Endothelial cell of umbilical vein (primary cell): ENCODE measurements around the gene LRRC32. TPM values are rescaled to one million over a fixed set of nuclear protein-coding genes. Genes with fewer than 3 reads are reported as not detected.

Source experiments
- BruUV-seq: library from RNA; stranded (reverse); fragments of 400-500 nt; replicated peaks from 2 replicates; lab custom pipeline; 2021; lab: Mats Ljungman, UMichigan
- CTCF ChIA-PET: fragments of 300-600, 350-600 bp; sonication (Branson Sonifier 250); formaldehyde crosslinking; loops from one replicate; lab custom pipeline; 2021; ENCODE audit warnings: antibody characterized with exemption, inconsistent platforms; lab: Charles Lee
- POLR2A ChIA-PET: fragments of 300-600, 350-600 bp; sonication (Branson Sonifier 250); formaldehyde crosslinking; loops from one replicate; lab custom pipeline; 2021; ENCODE audit warnings: antibody characterized with exemption, inconsistent platforms; lab: Charles Lee
- DNase-seq: peaks from one replicate; pipeline ENCODE4 v3.0.0-alpha.2; 2011; ENCODE audit warnings: low read depth, low spot score
- FAIRE-seq: peaks from 2 replicates; lab custom pipeline; 2011; peaks lifted over from hg19 to GRCh38; lab: Jason Lieb, UNC
- H2AFZ ChIP-seq: 2 replicates; pipeline ENCODE4 v1.6.0; 2012; ENCODE audit warnings: low read depth, low read length, control low read depth, inconsistent platforms
- H3K27ac ChIP-seq: 2 replicates; pipeline ENCODE4 v1.5.1; 2011; ENCODE audit warnings: low read depth, mild to moderate bottlenecking, control low read depth, low read length, moderate library complexity; ENCODE audit not compliant: insufficient read depth
- H3K27me3 ChIP-seq, 2 experiments: 2 replicates each; pipeline versions ENCODE4 v1.6.0 to v1.6.1; 2011; ENCODE audit warnings: low read length in 2 of 2, mixed read lengths in 1 of 2; ENCODE audit not compliant: control insufficient read depth in 2 of 2, insufficient read depth in 2 of 2
- H3K36me3 ChIP-seq, 2 experiments: 2 replicates in 1 of 2; 3 replicates in 1 of 2; pipeline ENCODE4 v1.5.1; 2011; ENCODE audit warnings: low read length in 2 of 2, mild to moderate bottlenecking in 1 of 2, moderate library complexity in 1 of 2; ENCODE audit not compliant: control insufficient read depth in 2 of 2, insufficient read depth in 2 of 2; ENCODE audit errors: extremely low read depth in 1 of 2
- H3K4me1 ChIP-seq: 3 replicates; pipeline ENCODE4 v1.5.1; 2011; ENCODE audit warnings: mild to moderate bottlenecking, low read length; ENCODE audit not compliant: control insufficient read depth, insufficient read depth; ENCODE audit errors: extremely low read depth
- H3K4me2 ChIP-seq: 2 replicates; pipeline ENCODE4 v1.6.1; 2011; ENCODE audit warnings: low read length, control low read depth, mixed read lengths; ENCODE audit not compliant: insufficient read depth
- H3K4me3 ChIP-seq, 3 experiments: fragments of 200-600 bp in 1 of 3; sonication (generic), shearing (Covaris generic) in 1 of 3; replicated peaks in 1 of 3; 2 replicates each; pipeline ENCODE4 v1.5.1; 2011 to 2016; ENCODE audit warnings: control low read depth in 3 of 3, low read length in 3 of 3, mild to moderate bottlenecking in 2 of 3, inconsistent platforms in 1 of 3, low read depth in 1 of 3, moderate library complexity in 1 of 3; ENCODE audit not compliant: insufficient read depth in 1 of 3
- H3K79me2 ChIP-seq: 2 replicates; pipeline ENCODE4 v1.6.0; 2012; ENCODE audit warnings: low read length, inconsistent platforms; ENCODE audit not compliant: control insufficient read depth, insufficient read depth
- H3K9ac ChIP-seq: replicated peaks from 2 replicates; pipeline ENCODE3; 2011; ENCODE audit warnings: low read length, control low read depth; ENCODE audit not compliant: insufficient read depth; ENCODE audit errors: extremely low read depth
- H3K9me1 ChIP-seq: replicated peaks from 3 replicates; pipeline ENCODE4 v1.6.0; 2011; ENCODE audit warnings: mild to moderate bottlenecking, low read length; ENCODE audit not compliant: control insufficient read depth, insufficient read depth; ENCODE audit errors: extremely low read depth
- H3K9me3 ChIP-seq: replicated peaks from 2 replicates; pipeline ENCODE4 v1.5.1; 2012; ENCODE audit warnings: low read length, inconsistent platforms; ENCODE audit not compliant: control insufficient read depth, insufficient read depth
- H4K20me1 ChIP-seq: replicated peaks from 2 replicates; pipeline ENCODE3; 2011; ENCODE audit warnings: mild to moderate bottlenecking, low read length; ENCODE audit not compliant: control insufficient read depth, insufficient read depth; ENCODE audit errors: extremely low read depth
- EZH2 ChIP-seq: IDR thresholded peaks from 2 replicates; pipeline ENCODE4 v1.6.1; 2012; ENCODE audit warnings: borderline replicate concordance, low read depth, mild to moderate bottlenecking, moderate library complexity, low read length, inconsistent platforms; ENCODE audit not compliant: severe bottlenecking
- FOS ChIP-seq: IDR thresholded peaks from 2 replicates; pipeline ENCODE4 v1.6.1; 2011; ENCODE audit warnings: mild to moderate bottlenecking, low read length, moderate library complexity, borderline replicate concordance; ENCODE audit not compliant: insufficient read depth
- GATA2 ChIP-seq: IDR thresholded peaks from 2 replicates; pipeline ENCODE4 v1.7.0; 2011; ENCODE audit warnings: low read depth, mild to moderate bottlenecking, moderate library complexity, mixed read lengths, low read length; ENCODE audit not compliant: insufficient read length, insufficient read depth
- JUN ChIP-seq: IDR thresholded peaks from 2 replicates; pipeline ENCODE4 v1.6.1; 2011; ENCODE audit warnings: borderline replicate concordance, low read depth; ENCODE audit not compliant: insufficient read length, insufficient read depth
- MYC ChIP-seq: IDR thresholded peaks from one replicate; pipeline ENCODE4 v1.6.1; 2011; ENCODE audit warnings: mild to moderate bottlenecking, low read depth, low read length
- POLR2A ChIP-seq: IDR thresholded peaks from 2 replicates; pipeline ENCODE4 v1.6.1; 2012; ENCODE audit warnings: low read depth, mild to moderate bottlenecking, control low read depth, low read length
- POLR2AphosphoS5 ChIP-seq: IDR thresholded peaks from 2 replicates; pipeline ENCODE4 v1.6.1; 2012; ENCODE audit warnings: low read depth, mild to moderate bottlenecking, control low read depth, low read length, moderate library complexity; ENCODE audit not compliant: insufficient read depth
- dilution Hi-C: fragments of 300-500 bp; cut with MboI; formaldehyde crosslinking; loops from one replicate; pipeline ENCODE4 v1.15.0; 2019; ENCODE audit warnings: low sequenced_read_pairs; ENCODE audit not compliant: extremely low pct_ligation_motif_present
- intact Hi-C: fragments of 100-400 bp; cut with micrococcal nuclease; formaldehyde crosslinking; loops from one replicate; pipeline ENCODE4 v1.10.0; 2022
- polyA plus RNA-seq, 4 experiments: library from polyadenylated mRNA; depleted of rRNA in 3 of 4; stranded (reverse) in 3 of 4; unstranded in 1 of 4; fragments of >200 nt; gene quantifications; 2 replicates each; pipeline versions ENCODE4 v1.2.1 to v1.2.3, GENCODE V29; 2011 to 2012; ENCODE audit warnings: missing spikeins in 1 of 4
- total RNA-seq: library from RNA; stranded (reverse); gene quantifications from 2 replicates; pipeline ENCODE4 v1.2.3, GENCODE V29; 2021
- TF ChIP-seq, protein P1 (sequence below), 2 donors: IDR thresholded peaks; 1 replicate in 1 of 2; 2 replicates in 1 of 2; pipeline ENCODE4 v1.5.1; 2011; ENCODE audit warnings: low read length in 2 of 2, mild to moderate bottlenecking in 2 of 2, moderate library complexity in 2 of 2, control low read depth in 1 of 2, inconsistent platforms in 1 of 2, low read depth in 1 of 2; ENCODE audit not compliant: insufficient read depth in 1 of 2; ENCODE audit errors: extremely low read depth in 1 of 2
- TF ChIP-seq, protein P2 (sequence below): IDR thresholded peaks from 2 replicates; pipeline ENCODE4 v1.6.1; 2011; ENCODE audit not compliant: insufficient read depth, insufficient read length

The LRRC32 gene
- total and polyA plus RNA-seq, 2 donors (not counting 3 experiments of a cell fraction or from before 2014, with no cell fraction given): 77.2 to 117 TPM

DNA sequence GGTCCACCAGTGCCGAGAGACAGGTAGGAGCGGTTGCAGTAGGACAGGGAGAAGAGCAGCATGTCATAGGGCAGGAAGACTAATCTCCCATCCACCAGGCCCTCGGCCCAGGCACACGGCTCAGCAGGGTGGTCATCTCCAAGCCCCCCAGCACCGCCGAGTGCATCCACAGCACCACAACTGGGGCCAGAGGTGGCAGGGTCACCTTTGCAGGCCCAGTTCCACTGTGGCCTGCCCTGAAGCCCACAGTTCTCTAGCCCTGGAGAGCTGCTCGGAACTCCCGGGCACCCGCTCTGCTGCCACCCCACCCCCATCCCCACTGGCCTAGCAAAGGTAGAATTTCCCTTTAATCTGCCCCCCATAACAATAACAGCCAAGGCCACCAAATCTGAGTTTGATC lies 49.1 kb upstream of the LRRC32 start:
- no peak overlapping the region for H3K4me2 ChIP-seq
- H3K79me2 ChIP-seq: no peaks in the 10 kb centered on the region
- H3K9me1 ChIP-seq: no peaks in the 10 kb centered on the region
- no peaks in the 10 kb centered on the region for H4K20me1 ChIP-seq
- H2AFZ ChIP-seq: no peak overlapping the region
- ChIA-PET CTCF (interaction anchor here (0.8 to 5.5 kb wide), 2 partner anchors 10 to 81 kb away, joined by 3 to 96 read pairs; no protein-coding TSS in a partner anchor), POLR2A (no interaction called here)
- no peak overlapping the region for H3K9ac ChIP-seq
- TF ChIP-seq EZH2 (no peak), JUN (no peak), POLR2A (no peak), GATA2 (no peak), MYC (no peak), FOS (no peak), POLR2AphosphoS5 (no peak)
- TF ChIP-seq, protein P1, sequence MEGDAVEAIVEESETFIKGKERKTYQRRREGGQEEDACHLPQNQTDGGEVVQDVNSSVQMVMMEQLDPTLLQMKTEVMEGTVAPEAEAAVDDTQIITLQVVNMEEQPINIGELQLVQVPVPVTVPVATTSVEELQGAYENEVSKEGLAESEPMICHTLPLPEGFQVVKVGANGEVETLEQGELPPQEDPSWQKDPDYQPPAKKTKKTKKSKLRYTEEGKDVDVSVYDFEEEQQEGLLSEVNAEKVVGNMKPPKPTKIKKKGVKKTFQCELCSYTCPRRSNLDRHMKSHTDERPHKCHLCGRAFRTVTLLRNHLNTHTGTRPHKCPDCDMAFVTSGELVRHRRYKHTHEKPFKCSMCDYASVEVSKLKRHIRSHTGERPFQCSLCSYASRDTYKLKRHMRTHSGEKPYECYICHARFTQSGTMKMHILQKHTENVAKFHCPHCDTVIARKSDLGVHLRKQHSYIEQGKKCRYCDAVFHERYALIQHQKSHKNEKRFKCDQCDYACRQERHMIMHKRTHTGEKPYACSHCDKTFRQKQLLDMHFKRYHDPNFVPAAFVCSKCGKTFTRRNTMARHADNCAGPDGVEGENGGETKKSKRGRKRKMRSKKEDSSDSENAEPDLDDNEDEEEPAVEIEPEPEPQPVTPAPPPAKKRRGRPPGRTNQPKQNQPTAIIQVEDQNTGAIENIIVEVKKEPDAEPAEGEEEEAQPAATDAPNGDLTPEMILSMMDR (IDR thresholded peaks at IDR 0.05; ENCODE audit: extremely low read depth in 1 of 2, insufficient read depth in 1 of 2, low read depth in 1 of 2, low read length in 2 of 2): no peak
- TF ChIP-seq, protein P2, sequence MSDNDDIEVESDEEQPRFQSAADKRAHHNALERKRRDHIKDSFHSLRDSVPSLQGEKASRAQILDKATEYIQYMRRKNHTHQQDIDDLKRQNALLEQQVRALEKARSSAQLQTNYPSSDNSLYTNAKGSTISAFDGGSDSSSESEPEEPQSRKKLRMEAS: no peak
- no TSS peak for BruUV-seq
- no peak overlapping the region for H3K4me3 ChIP-seq
- peaks cover 6 to 10% of the 10 kb centered on the region in 2 experiments for H3K27me3 ChIP-seq
- DNase-seq: no peak
- H3K36me3 ChIP-seq: no peaks in the 10 kb centered on the region
- dilution Hi-C loops: no loop called here
- no peaks in the 10 kb centered on the region for H3K9me3 ChIP-seq
- FAIRE-seq: no peak
- no peaks in the 10 kb centered on the region for H3K4me1 ChIP-seq
- H3K27ac ChIP-seq: no peak overlapping the region
- intact Hi-C loops: no loop called here
